Endothelial cell of hepatic sinusoid (primary cell): Measurements from ENCODE around the gene YPEL2.
"Not testable (repeated sequence)": the region's sequence is repeated elsewhere in the genome, so short reads cannot be mapped to it uniquely, and the experiment has no call there.

Experiments used
- in situ Hi-C: cut with HindIII; loops from 2 replicates; pipeline ENCODE4 v1.10.0; 2017; ENCODE audit warnings: low sequenced_read_pairs

YPEL2 gene

DNA sequence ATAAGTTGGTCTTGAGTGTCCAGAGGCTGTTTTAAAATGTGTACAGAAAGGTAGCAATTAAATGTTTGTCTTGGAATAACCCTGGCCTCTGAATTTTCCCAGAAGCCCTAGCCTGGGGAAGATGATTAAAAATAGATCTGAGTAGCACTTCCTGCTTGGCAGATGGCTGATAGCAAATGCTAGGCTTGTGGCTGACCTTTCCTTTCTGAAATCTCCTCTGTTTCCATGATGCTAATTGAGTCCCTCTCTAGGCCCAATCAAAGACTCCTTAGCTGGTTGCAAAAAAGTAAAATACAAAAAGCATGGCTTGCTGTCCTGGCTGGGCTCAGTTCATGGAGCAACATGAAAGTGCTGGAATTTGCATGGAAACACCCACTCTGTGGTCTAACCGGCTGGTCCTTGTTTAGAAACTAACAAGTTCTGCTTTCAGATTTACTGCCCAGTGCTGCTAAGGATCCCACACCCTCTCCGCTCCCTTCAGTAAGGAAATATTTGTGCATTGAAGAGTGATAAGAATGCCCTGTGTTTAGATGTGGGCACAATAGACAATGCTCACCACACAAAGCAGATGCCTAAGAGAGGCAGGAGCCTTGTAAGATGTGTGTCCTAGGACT lies 40.8 kb downstream of the YPEL2 start:
- in situ Hi-C loops, result loop anchor here (5.0 kb wide), 1 partner anchor 35 kb away; no protein-coding TSS in a partner anchor

DNA sequence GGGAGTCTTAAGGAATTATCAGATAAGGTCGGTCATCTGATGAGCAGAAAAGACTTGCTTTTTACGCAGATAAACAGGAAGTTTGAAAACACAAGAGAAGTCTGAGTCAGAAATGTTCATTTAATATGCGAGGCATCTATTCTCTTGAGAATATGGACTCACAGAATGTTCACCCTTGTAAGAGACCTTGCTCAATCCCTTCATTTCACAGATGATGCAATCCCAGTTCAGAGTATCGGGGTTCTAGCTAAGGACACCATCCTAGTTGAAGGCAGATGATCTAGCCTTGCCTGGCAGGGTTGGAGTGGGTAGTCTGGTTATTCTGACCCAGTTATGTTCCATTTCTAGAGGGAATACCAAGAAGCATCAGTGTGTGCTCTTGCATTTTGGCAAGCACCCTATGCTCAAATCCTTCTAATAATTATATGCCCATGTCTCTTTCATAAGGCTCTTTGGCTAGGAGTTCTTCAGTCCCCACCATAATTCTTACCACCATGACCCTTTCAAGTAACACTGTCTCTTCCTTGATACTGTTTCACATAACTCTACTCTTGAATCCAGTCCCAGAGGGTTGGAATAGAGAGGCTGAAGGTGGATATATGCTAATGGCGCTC lies 42.5 kb downstream of the YPEL2 start:
- in situ Hi-C loops, result loop anchor here (5.0 kb wide), 1 partner anchor 37 kb away; no protein-coding TSS in a partner anchor

DNA sequence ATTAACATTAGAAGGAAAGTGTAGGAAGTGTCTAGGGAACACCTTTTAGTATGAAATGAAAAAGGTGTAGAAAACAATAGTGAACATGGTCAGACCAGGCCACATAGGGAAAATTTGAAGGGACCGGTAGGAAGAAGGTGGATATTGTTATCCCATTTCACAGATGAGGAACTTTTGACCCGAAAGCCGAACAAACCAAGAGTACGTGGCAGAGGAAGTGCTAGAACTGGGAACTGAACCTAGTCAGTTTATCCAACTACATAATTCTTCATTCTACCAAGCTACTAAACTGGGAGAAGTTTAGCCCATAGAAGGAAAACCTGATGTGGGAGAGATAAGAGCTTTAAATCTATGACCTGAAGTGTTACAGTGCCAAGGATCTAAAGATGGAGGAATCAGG lies 43.2 kb downstream of the YPEL2 start:
- in situ Hi-C loops, result loop anchor here (5.0 kb wide), 1 partner anchor 37 kb away; no protein-coding TSS in a partner anchor

DNA sequence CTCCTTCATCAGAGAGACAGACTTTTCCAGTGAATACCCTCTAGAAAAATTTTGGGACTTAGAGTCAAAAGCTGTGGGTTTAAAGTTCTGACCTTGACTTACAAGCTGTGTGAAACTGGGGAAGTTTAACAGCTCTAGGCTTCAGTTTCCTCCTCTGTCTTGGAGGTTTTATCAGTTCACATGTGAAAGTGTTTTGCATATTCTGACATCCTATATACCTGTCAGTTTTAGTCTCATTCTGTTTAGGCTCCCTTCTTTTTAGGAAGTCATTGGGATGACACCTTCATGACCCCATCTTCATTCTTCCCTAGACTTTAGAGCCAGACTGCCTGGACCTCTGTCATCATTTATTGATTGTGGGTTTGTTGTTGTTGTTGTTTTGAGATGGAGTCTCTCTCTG lies 44.4 kb downstream of the YPEL2 start:
- in situ Hi-C loops, result no loop called here

DNA sequence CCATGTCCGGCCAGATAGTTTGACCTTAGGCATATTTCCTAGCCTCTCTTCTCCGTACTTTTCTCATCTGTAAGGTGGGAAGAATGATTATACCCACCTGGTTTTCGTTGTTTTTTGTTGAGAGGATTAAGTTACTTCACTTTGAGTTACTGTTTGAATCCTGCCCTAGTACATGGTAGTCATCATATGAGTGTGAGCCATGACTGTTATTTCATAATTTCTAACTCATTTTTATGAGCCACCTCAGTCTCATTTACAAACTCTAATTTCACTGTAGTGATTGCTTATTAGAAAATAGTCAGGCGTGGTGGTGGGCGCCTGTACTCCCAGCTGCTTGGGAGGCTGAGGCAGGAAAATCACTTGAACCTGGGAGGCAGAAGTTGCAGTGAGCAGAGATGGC lies 45.1 kb downstream of the YPEL2 start:
- in situ Hi-C loops, result no loop called here

DNA sequence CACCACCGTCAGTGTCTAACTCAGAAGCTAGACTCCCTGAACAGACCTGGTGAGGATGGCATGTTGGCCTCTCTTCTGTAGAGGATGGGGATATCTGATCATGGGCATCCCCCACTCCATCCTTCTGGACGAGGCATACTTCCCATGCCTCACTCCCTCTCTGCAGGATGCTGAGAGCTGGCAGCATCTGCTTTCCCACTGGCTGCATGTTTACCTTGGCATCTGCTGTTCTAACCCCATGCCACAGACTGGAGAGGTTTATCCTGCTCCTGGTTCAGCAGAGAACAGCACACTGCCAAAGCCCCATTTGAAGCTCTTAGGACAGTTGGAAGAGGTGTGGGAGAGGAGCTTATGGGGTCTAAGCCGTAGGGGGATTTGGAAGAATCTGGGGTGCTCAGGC lies 46.0 kb downstream of the YPEL2 start:
- in situ Hi-C loops, result no loop called here

DNA sequence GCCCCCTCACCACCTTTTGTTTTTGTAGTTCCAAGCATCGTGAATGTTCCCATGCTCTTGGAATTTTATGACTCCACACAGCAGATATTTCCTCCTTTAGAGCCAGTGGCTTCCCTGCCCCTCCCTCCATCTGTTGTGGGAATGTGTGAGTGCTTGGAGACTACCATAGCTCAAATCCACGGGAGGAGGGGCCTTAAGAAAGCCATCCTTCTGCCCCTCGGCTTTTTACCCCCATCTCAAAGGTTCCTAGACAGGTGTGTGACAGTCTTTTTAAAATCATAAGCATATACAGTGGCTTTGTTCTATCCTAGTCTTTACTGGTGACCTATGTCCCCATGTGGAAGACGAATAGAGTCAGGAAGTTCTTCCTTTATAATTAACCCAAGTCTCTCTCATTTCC lies 47.2 kb downstream of the YPEL2 start:
- in situ Hi-C loops, result no loop called here

DNA sequence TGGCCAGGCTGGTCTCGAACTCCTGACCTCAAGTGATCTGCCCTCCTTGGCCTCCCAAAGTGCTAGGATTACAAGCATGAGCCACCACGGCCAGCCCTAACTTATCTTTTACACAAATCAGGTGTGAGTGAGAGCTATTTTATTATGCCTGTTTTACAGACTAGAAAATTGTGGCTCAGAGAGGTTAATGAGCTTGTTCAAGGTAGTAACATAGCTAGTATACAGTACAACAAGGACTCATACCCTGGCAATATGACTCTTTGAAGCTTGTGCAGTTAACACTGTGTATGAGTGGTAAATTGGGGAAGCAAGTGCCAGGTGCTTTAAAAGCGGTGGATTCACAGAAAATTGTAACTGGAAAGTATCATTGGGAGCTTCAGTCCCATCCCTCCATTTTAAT lies 49.0 kb downstream of the YPEL2 start:
- in situ Hi-C loops, result no loop called here

DNA sequence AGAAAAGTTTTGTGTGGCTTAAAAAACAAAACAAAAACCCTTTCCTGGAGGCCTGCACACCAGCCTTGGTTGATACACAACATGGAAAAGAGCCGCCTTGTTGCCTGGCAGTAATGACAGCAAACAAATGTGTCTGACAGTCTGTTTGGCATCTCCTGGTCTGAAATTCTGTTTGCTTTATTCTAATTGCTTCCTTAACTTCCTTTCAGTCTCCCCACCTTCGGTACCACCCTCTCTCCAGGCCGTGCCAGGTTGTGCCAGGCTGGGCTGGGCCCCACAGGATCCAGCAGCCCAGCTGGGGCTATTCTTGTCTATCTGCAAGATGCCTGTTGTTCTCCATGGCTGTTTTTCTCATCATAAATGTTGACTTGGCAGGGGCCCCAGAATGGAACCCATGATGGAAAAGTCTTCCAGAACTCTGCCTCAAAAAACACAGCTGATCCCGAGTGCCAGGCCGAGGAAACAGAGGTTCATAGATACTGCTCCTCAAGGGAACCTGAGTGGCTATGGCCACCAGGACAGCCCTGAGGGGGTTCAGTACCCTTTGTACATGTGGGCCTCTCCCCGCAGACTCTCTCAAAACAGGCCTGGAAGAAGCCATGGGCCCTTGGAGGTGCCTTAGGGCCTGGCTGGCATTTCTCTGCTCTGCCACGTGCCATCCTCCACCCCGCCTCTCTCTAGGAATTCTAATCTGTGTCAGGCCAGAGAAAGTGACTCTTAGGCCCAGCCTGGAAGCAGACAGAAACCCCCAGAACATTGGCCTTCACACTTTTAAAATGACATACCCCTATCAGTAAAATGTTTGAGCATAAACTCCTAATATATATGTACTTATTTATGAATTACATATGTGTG lies 50.5 kb downstream of the YPEL2 start:
- in situ Hi-C loops, result no loop called here

DNA sequence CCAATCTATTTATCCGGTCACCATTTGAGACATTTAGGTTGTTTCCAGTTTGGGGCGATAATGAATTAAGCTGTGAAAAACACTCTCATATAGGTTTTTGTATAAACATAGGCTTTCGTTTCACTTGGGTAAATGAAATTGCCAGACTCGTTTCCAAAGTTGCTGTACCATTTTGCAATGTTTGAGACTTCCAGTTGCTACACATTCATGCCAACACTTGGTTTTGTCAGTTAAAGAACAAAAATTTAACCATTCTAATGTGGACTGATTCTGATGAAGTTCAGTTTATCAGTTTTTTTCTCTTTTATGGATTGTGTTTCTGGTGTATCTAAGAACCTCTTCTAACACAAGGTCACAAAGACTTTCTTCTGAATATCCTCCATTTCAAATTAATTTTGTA lies 52.4 kb downstream of the YPEL2 start:
- in situ Hi-C loops, result no loop called here

DNA sequence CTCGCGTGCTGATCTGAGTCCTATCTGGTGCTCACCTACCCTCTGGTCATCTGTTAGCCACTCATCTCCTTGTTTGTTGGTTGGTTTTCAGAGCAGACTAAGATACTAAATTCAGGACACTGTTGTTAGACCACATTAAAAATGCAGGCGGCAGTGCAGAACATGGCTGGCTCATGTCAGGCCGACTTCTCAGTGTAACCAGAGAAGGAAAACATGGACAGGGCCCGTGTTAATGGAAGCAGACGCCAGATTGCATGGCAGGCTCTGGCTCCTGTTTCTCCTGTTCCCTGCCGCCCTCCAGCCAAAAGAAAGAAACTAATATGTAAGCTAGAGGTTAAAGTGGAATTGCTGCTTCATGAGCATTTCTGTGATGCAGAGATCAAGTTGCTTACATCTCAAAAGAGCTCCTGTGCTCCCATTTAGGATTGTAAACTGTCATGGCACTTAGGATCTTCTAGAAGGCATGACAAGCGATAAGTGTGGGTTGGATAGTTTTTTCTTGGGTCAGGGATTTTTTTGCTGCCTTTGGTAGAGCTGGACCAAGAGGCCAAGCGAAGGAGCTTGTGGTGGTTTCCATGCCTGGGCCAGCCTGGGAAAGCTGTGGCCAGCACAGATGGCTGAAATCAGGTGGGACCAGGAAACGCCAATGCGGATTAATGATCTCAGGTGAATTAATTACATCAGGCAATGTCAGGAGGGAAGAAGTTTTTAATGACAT lies 56.1 kb downstream of the YPEL2 start:
- in situ Hi-C loops, result no loop called here

DNA sequence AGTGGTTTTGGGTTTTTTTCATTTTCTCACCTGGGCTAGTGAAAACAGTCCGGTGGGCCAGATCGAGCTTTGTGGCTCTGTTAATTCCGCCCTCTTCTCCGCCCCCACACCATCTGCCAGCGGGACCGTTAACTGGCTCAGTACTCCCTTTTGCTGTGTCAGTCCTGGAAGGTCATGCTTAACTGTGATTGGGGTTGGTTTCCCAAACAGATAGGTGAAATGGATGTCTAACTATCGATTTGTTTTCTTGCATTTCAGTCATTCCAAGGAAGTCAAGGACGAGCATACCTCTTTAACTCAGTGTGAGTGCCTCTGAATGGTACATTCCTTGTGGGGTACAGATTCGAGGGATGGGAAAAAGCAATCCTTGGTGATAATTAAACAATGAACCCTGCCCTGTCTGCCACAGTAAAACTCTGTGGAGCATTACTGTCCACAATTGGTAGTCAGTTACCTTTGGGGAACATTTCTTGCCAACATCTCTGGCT lies 56.7 kb downstream of the YPEL2 start:
- in situ Hi-C loops, result no loop called here

DNA sequence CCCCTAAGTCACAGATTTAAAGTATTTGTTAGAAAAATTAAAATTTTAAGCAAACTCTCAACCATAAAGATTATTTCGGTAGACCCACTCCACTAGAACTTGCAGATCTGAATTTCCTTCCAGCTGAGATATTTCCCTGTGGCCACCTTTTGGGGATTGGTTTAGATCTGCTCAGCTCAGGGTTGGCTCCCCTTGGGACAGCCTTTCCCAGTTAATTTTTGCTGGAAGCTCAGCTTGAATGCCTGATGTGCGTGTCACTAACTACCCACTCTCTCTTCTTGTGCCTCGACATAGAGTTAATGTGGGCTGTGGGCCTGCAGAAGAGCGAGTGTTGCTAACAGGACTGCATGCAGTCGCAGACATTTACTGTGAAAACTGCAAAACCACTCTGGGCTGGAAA lies 57.6 kb downstream of the YPEL2 start:
- in situ Hi-C loops, result no loop called here

DNA sequence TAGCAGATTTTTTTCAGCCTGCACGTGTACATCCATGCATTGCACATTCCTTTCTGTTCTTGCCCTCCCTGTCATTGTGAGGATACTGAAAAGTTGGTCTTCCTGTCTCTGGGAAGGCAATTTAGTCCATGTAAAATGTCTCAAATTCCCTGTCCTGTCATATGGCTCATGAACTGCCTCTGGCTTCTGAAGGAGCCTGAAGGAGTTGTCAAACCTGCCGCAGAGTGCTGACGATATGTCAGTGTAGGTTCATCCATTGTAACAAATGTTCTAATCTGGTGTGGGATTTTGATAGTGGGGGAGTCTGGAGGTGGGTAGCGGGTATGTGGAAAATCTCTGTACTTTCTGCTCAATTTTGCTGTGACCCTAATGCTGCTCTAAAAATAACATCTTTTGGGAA lies 59.6 kb downstream of the YPEL2 start:
- in situ Hi-C loops, result no loop called here

DNA sequence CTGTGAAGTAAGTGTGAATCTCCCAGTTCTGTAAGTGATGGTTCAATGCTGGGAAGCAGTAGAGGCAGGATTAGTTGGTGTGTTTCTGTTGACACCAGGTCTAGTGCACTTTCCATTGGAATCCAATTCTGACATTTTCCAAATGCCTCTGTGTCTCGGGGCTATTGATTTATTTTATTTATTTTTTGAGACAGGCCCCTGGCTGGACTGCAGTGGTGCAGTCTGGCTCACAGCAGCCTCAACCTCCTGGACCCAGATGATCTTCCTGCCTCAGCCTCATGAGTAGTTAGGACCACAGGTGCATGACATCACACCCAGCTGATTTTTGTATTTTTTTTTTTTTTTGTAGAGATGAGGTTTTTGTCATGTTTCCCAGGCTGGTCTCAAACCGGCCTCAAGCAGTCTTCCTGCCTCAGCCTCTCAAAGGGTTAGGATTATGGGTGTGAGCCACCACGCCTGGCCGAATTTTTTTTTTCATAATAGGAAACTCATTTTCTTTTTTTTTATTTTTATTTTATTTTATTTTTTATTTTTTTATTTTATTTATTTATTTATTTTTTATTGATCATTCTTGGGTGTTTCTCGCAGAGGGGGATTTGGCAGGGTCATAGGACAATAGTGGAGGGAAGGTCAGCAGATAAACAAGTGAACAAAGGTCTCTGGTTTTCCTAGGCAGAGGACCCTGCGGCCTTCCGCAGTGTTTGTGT lies 61.7 kb downstream of the YPEL2 start:
- in situ Hi-C loops, result no loop called here

DNA sequence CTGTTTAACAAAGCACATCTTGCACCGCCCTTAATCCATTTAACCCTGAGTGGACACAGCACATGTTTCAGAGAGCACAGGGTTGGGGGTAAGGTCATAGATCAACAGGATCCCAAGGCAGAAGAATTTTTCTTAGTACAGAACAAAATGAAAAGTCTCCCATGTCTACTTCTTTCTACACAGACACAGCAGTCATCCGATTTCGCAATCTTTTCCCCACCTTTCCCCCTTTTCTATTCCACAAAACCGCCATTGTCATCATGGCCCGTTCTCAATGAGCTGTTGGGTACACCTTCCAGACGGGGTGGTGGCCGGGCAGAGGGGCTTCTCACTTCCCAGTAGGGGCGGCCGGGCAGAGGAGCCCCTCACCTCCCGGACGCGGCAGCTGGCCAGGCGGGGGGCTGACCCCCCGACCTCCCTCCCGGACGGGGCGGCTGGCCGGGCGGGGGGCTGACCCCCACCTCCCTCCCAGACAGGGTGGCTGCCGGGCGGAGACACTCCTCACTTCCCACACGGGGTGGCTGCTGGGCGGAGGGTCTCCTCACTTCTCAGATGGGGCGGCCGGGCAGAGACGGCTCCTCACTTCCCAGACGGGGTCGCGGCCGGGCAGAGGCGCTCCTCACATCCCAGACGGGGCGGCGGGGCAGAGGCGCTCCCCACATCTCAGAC lies 62.4 kb downstream of the YPEL2 start:
- in situ Hi-C loops, result not testable (repeated sequence)

DNA sequence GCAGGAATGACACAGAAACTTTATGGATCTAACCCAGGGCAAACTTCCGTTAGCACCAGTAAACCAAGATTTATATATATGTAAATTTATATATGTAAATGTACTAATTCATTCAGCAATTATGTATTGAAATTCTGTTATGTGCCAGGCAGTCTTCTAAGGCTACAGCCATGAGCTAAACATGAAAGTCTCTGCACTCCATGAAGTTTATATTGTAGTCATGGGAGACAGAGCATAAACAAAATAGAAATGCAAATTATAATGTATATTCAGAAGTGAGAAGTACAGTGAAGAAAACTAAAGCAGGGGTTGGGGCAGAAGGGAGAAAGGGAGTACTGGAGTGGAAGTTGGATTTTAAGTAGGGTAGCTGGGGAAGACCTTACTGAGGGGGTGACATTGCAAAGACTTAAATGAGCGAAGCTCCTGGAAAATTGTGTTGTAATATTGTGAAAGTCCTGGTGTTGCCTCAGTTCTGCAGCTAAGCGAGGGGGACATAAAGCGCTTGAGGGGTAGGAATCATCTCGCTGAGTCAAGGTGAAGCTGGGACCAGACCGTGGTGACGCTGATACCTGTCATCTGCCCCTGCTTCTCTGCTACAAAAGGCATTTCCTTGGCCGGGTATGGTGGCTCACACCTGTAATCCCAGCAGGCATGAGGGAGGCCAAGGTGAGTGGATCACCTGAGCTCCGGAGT lies 64.8 kb downstream of the YPEL2 start:
- in situ Hi-C loops, result no loop called here

DNA sequence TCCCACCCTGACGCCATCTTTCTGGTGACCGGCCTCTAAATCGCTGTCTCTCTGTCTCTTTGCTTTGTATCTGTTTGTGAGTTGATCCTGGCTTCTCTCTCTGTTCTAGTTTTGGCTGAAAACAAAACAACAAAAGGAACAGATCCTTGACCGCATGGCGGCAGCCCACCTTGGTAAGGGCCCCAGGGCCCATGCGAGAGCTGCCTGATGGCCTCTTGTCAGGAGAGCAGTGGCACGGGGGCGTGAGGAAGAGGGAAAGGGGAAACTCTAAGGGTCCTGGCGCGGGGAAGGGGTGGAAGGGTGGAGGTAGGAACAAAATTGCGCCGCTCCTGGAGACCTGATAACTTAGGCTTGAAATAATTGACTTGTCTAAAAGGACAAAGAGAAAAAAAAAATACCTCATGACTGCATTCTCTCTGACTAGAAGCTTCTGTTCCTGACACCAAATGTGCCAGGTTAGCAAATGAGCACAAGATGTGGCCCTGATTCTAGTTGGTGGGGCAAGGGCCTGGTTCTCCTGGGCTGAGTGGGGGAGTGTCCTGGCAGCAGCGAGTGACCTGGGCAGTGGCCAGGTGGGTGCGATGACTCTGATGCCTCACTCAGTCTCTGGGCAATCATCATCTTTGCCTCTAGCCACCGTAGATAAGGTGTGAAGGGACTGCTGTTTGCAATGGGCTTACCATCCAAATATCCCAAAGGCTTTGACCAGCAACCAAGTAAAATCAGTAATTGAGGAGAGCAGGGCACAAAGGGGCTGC lies 66.0 kb downstream of the YPEL2 start:
- in situ Hi-C loops, result no loop called here

DNA sequence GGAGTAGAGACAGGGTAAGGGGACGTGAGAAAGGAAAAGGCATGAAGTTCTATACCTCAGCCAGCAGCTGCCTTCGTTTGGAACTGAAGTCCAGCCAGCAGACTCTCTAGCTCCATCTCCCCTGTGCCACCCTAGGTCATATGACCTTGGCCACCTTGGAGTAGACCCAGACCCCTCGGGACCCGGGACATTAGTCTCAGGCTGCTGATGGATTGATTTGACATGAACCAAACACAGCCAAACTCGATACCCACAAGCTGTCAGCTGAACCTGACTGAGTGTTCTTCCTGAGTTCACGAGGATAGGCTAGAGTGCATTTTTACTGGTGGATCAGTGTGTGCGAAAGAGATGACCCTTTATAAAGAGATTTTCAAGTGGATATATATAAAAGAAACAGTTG lies 68.5 kb downstream of the YPEL2 start:
- in situ Hi-C loops, result no loop called here
